Heart left ventricle (tissue), 13 donors: ENCODE data around the gene CD9.

Experiments used
- POLR2A ChIP-seq, 2 donors: fragments of 450-650 bp; IDR thresholded peaks; one replicate each; pipeline ENCODE4 v1.6.1; 2017; ENCODE audit warnings: antibody characterized with exemption in 2 of 2, mild to moderate bottlenecking in 2 of 2, moderate library complexity in 2 of 2
- TF ChIP-seq, protein P1 (sequence below), 12 donors: fragments of 200-600 bp; sonication (generic) in 4 of 12; IDR thresholded peaks; one replicate each; pipeline versions ENCODE4 v1.5.0 to v1.8.0; 2018 to 2022; ENCODE audit warnings: antibody characterized with exemption in 12 of 12, mild to moderate bottlenecking in 5 of 12
- donor health status: ischemic (EF 13 %, LVEDD 7.1; RV severe dilation, severe dysfunction).
- donor health status: DM: no; HTN: yes; CAD: no.
- donor health status: DM: no; HTN: no; CAD: no.
- donor health status: ischemic (EF 25% LVEDD 6.9; RV normal size, moderate dysfunction).
- donor health status: ischemic (EF 25% LVEDD 5.7; RV mildly dilated, moderate dysfunction).
- donor health status: ischemic (EF 35%, LVEDD 5.7; RV mildly dilated, moderate dysfunction).
- donor health status: nonischemic (EF 11% LVEDD 7.7; RV severe dilation, severe dysfunction).
- donor health status: DM: yes; HTN: yes; CAD: no.
- donor health status: PGD.
- donor health status: ischemic (EF 29% LVEDD 5.4; RV normal size, mild dysfunction).
- donor health status: nonischemic (EF 23%, LVEDD 6.1; RV moderate dilation, normal function).

DNA sequence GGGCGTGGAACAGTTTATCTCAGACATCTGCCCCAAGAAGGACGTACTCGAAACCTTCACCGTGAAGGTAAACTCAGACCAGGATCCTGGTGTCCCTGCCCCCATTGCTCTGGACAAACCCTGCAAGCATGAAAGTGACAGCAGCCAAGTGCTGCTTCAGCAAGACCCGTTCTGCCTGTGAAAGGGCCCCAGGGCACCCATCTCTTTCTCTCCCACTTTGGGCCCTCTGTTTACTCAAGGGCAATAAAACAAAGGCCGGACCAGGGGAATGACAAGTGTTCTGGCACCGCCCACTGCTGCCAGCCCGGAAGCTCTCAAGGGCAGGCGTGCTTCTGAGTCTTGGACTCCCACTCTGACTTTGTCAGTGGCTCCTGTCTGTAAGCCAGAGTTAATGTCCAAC, 35.3 kb downstream of the CD9 start:
- TF ChIP-seq, protein P1, sequence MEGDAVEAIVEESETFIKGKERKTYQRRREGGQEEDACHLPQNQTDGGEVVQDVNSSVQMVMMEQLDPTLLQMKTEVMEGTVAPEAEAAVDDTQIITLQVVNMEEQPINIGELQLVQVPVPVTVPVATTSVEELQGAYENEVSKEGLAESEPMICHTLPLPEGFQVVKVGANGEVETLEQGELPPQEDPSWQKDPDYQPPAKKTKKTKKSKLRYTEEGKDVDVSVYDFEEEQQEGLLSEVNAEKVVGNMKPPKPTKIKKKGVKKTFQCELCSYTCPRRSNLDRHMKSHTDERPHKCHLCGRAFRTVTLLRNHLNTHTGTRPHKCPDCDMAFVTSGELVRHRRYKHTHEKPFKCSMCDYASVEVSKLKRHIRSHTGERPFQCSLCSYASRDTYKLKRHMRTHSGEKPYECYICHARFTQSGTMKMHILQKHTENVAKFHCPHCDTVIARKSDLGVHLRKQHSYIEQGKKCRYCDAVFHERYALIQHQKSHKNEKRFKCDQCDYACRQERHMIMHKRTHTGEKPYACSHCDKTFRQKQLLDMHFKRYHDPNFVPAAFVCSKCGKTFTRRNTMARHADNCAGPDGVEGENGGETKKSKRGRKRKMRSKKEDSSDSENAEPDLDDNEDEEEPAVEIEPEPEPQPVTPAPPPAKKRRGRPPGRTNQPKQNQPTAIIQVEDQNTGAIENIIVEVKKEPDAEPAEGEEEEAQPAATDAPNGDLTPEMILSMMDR (IDR thresholded peaks at IDR 0.05) = no peak
- TF ChIP-seq POLR2A (IDR thresholded peaks at IDR 0.05) = no peak
